ENCODE data around the gene PKIG. TPM values are rescaled to one million over a fixed set of nuclear protein-coding genes. Genes with fewer than 3 reads are reported as not detected.

The PKIG gene
- total and polyA plus RNA-seq, 10 of the 15 experiments (the other 5 are each of a cell fraction or from before 2014, with no cell fraction given), result 5.7 to 82.3 (median 39.7) TPM

- SMC1A ChIA-PET (ENCODE audit: uncharacterized antibody, unreplicated experiment), result interaction anchor here (1.1 kb wide), 1 partner anchor 59 kb away, joined by 3 read pairs; no protein-coding TSS in a partner anchor
- no peak for DNase-seq (ENCODE audit: low read depth, low spot score)
- FAIRE-seq, result no peak
- CTCF ChIA-PET, result interaction anchor here (3.3 kb wide), 1 partner anchor 59 kb away, joined by 13 read pairs; no protein-coding TSS in a partner anchor
- Histone ChIP-seq H3K9ac (ENCODE audit: control insufficient read depth, insufficient read depth, low read length) (no peak overlapping the region), H3K27me3 (replicated peaks in 1 of 2; ENCODE audit: control insufficient read depth in 2 of 2, insufficient read depth in 2 of 2, low read length in 1 of 2) (no peaks in the 10 kb centered on the region), H3K4me1 (ENCODE audit: control insufficient read depth, insufficient read depth, low read length) (no peaks in the 10 kb centered on the region), H2AFZ (ENCODE audit: control insufficient read depth, low read depth, low read length) (no peak overlapping the region), H3K4me2 (ENCODE audit: control insufficient read depth, insufficient read depth) (no peak overlapping the region), H3K4me3 (no peak overlapping the region), H3K9me3 (replicated peaks; ENCODE audit: control insufficient read depth, insufficient read depth, low read length) (no peaks in the 10 kb centered on the region; the same call in 1 of the 3 replicates), H3K27ac (ENCODE audit: control insufficient read depth, insufficient read depth) (no peak overlapping the region), H3K79me2 (ENCODE audit: control insufficient read depth, insufficient read depth, low read length) (no peaks in the 10 kb centered on the region), H3K36me3 (ENCODE audit: control insufficient read depth in 2 of 2, insufficient read depth in 2 of 2, low read length in 1 of 2) (peaks cover 32 to 40% of the 10 kb centered on the region in 2 experiments), H4K20me1 (ENCODE audit: control insufficient read depth, insufficient read depth) (no peaks in the 10 kb centered on the region)
- intact Hi-C loops (cut with micrococcal nuclease; ENCODE audit: unreplicated experiment), result no loop called here
- POLR2A ChIA-PET, result no interaction called here
- in situ Hi-C loops (cut with MboI), result no loop called here
- no TSS peak for BruUV-seq (replicated peaks)
- TF ChIP-seq WRNIP1 (IDR thresholded peaks at IDR 0.05; ENCODE audit: borderline replicate concordance, low read depth, low read length), result no peak
- no peak for TF ChIP-seq NR2C1 (IDR thresholded peaks at IDR 0.05)
- TF ChIP-seq ZBTB4 (CRISPR knock-in tag; IDR thresholded peaks at IDR 0.05), result no peak
- no peak for TF ChIP-seq RUNX3 (IDR thresholded peaks at IDR 0.05; ENCODE audit: low read length)
- TF ChIP-seq EZH2 (IDR thresholded peaks at IDR 0.05; ENCODE audit: borderline replicate concordance, control insufficient read depth, low read depth, low read length), result no peak
- no peak for TF ChIP-seq KDM1A (IDR thresholded peaks at IDR 0.05; ENCODE audit: borderline replicate concordance)
- RAD21 ChIA-PET (ENCODE audit: unreplicated experiment), result no interaction called here
- WGBS (ENCODE audit: insufficient coverage, insufficient replicate concordance, low lambda C conversion rate, missing lambda C conversion rate), result 56% methylated on average over 6 of the region's 6 CpGs
- no peak for ATAC-seq
These were observed 42.4 kb downstream of the PKIG start for GRCh38 chr20:44624743-44625271.
